WTC11 (cell line): ENCODE results near the gene COX6B2. TPM values are rescaled to one million over a fixed set of nuclear protein-coding genes. Genes with fewer than 3 reads are reported as not detected.
A peak's percentile ranks its signal among the peaks of the same experiment; 100 is the strongest.

ENCODE experiments used
- ATF6 ChIP-seq: sonication (generic); formaldehyde crosslinking; IDR thresholded peaks from 2 replicates; pipeline ENCODE4 v1.8.1; 2023; ENCODE audit warnings: mild to moderate bottlenecking, missing genetic modification reagents
- CBFB ChIP-seq: sonication (generic); formaldehyde crosslinking; IDR thresholded peaks from 2 replicates; pipeline ENCODE4 v1.8.1; 2022; ENCODE audit warnings: mild to moderate bottlenecking, low read depth, missing genetic modification reagents
- ERG ChIP-seq: fragments of 250-450 bp; sonication (Bioruptor Pico); IDR thresholded peaks from 2 replicates; pipeline ENCODE4 v1.8.0; 2021; ENCODE audit warnings: mild to moderate bottlenecking
- ESRRA ChIP-seq: sonication (generic); formaldehyde crosslinking; IDR thresholded peaks from 2 replicates; pipeline ENCODE4 v1.8.1; 2022; ENCODE audit warnings: mild to moderate bottlenecking, missing genetic modification reagents, borderline replicate concordance
- FOXJ3 ChIP-seq: sonication (generic); formaldehyde crosslinking; IDR thresholded peaks from 2 replicates; pipeline ENCODE4 v1.9.0; 2021; ENCODE audit warnings: missing genetic modification reagents, mild to moderate bottlenecking, borderline replicate concordance
- FOXP4 ChIP-seq: sonication (generic); formaldehyde crosslinking; IDR thresholded peaks from 2 replicates; pipeline ENCODE4 v1.8.0; 2022; ENCODE audit warnings: mild to moderate bottlenecking, missing genetic modification reagents
- IRF2 ChIP-seq: sonication (generic); formaldehyde crosslinking; IDR thresholded peaks from 2 replicates; pipeline ENCODE4 v1.8.0; 2022; ENCODE audit warnings: low read depth, missing genetic modification reagents, borderline replicate concordance
- NFYB ChIP-seq: sonication (generic); formaldehyde crosslinking; conservative IDR thresholded peaks from 2 replicates; pipeline ENCODE4 v1.8.0; 2022; ENCODE audit warnings: low read depth, missing genetic modification reagents
- NR1H2 ChIP-seq: sonication (generic); formaldehyde crosslinking; IDR thresholded peaks from 2 replicates; pipeline ENCODE4 v1.9.0; 2021; ENCODE audit warnings: mild to moderate bottlenecking, moderate library complexity, missing genetic modification reagents
- SMAD4 ChIP-seq: sonication (generic); formaldehyde crosslinking; IDR thresholded peaks from 2 replicates; pipeline ENCODE4 v1.8.0; 2022; ENCODE audit warnings: mild to moderate bottlenecking, missing genetic modification reagents
- SOX15 ChIP-seq: fragments of 250-450 bp; sonication (Bioruptor Pico); IDR thresholded peaks from 2 replicates; pipeline ENCODE4 v1.9.0; 2021; ENCODE audit warnings: mild to moderate bottlenecking
- TEAD1 ChIP-seq: sonication (generic); formaldehyde crosslinking; IDR thresholded peaks from 2 replicates; pipeline ENCODE4 v1.8.0; 2022; ENCODE audit warnings: mild to moderate bottlenecking, missing genetic modification reagents
- TEAD4 ChIP-seq: sonication (generic); formaldehyde crosslinking; IDR thresholded peaks from 2 replicates; pipeline ENCODE4 v1.8.0; 2022; ENCODE audit warnings: mild to moderate bottlenecking, missing genetic modification reagents
- ZMAT4 ChIP-seq: fragments of 250-450 bp; sonication (Bioruptor Pico); IDR thresholded peaks from 2 replicates; pipeline ENCODE4 v1.9.0; 2021; ENCODE audit warnings: mild to moderate bottlenecking
- ZNF138 ChIP-seq: sonication (generic); formaldehyde crosslinking; conservative IDR thresholded peaks from 2 replicates; pipeline ENCODE4 v1.8.1; 2022; ENCODE audit warnings: mild to moderate bottlenecking, moderate library complexity, missing genetic modification reagents
- ZNF263 ChIP-seq: sonication (generic); formaldehyde crosslinking; IDR thresholded peaks from 2 replicates; pipeline ENCODE4 v1.8.1; 2022; ENCODE audit warnings: low read depth, mild to moderate bottlenecking, moderate library complexity, missing genetic modification reagents
- ZNF317 ChIP-seq: sonication (generic); formaldehyde crosslinking; IDR thresholded peaks from 2 replicates; pipeline ENCODE4 v1.8.1; 2023; ENCODE audit warnings: low read depth, mild to moderate bottlenecking, moderate library complexity, missing genetic modification reagents, borderline replicate concordance
- ZNF532 ChIP-seq: fragments of 250-450 bp; sonication (Bioruptor Pico); IDR thresholded peaks from 2 replicates; pipeline ENCODE4 v1.9.0; 2021; ENCODE audit warnings: mild to moderate bottlenecking, borderline replicate concordance
- ZSCAN18 ChIP-seq: fragments of 250-450 bp; sonication (Bioruptor Pico); IDR thresholded peaks from 2 replicates; pipeline ENCODE4 v2.1.2; 2022; ENCODE audit warnings: mild to moderate bottlenecking, moderate library complexity
- total RNA-seq: library from RNA; stranded (reverse); gene quantifications from 3 replicates; pipeline ENCODE4 v1.2.3, GENCODE V29; 2021
- TF ChIP-seq, protein P1 (sequence below): sonication (generic); formaldehyde crosslinking; IDR thresholded peaks from 2 replicates; pipeline ENCODE4 v1.8.0; 2022; ENCODE audit warnings: mild to moderate bottlenecking, missing genetic modification reagents
- TF ChIP-seq, protein P2 (sequence below): sonication (generic); formaldehyde crosslinking; IDR thresholded peaks from 2 replicates; pipeline ENCODE4 v1.8.1; 2023; ENCODE audit warnings: mild to moderate bottlenecking, missing genetic modification reagents, moderate library complexity
- TF ChIP-seq, protein P3 (sequence below): sonication (generic); formaldehyde crosslinking; conservative IDR thresholded peaks from 2 replicates; pipeline ENCODE4 v1.8.1; 2022; ENCODE audit warnings: mild to moderate bottlenecking, missing genetic modification reagents

The COX6B2 gene
- total RNA-seq, 1 experiment from 2014 or later: 4.3 TPM

GRCh38 chr19:55385724-55386492 lies 31.4 kb upstream of the COX6B2 start, which contains the start of gene RPL28 (continued):
- TF ChIP-seq ZNF532 (CRISPR knock-in tag) (no peak), ATF6 (CRISPR knock-in tag) (no peak), SMAD4 (CRISPR knock-in tag) (peak; percentile 52; the same call in 1 of the 2 replicates), ERG (no peak), FOXP4 (CRISPR knock-in tag) (peak; percentile 54; the same call in 1 of the 2 replicates), FOXJ3 (no peak), ESRRA (CRISPR knock-in tag) (0 out of 2 replicates have a peak, but pooled peaks have one; percentile 35), TEAD1 (CRISPR knock-in tag) (peak; percentile 90), IRF2 (CRISPR knock-in tag) (no peak), CBFB (CRISPR knock-in tag) (no peak), ZNF317 (CRISPR knock-in tag) (no peak), ZNF138 (CRISPR knock-in tag) (no peak), SOX15 (CRISPR knock-in tag) (no peak), NR1H2 (0 out of 2 replicates have a peak, but pooled peaks have one; percentile 18), NFYB (peak; percentile 37), TEAD4 (CRISPR knock-in tag) (no peak), ZSCAN18 (CRISPR knock-in tag) (no peak), ZMAT4 (CRISPR knock-in tag) (peak; percentile 16; the same call in 1 of the 2 replicates), ZNF263 (no peak)
- TF ChIP-seq, protein P1, sequence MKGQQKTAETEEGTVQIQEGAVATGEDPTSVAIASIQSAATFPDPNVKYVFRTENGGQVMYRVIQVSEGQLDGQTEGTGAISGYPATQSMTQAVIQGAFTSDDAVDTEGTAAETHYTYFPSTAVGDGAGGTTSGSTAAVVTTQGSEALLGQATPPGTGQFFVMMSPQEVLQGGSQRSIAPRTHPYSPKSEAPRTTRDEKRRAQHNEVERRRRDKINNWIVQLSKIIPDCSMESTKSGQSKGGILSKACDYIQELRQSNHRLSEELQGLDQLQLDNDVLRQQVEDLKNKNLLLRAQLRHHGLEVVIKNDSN (CRISPR knock-in tag): peak; percentile 64
- TF ChIP-seq, protein P2, sequence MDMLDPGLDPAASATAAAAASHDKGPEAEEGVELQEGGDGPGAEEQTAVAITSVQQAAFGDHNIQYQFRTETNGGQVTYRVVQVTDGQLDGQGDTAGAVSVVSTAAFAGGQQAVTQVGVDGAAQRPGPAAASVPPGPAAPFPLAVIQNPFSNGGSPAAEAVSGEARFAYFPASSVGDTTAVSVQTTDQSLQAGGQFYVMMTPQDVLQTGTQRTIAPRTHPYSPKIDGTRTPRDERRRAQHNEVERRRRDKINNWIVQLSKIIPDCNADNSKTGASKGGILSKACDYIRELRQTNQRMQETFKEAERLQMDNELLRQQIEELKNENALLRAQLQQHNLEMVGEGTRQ (CRISPR knock-in tag): no peak
- TF ChIP-seq, protein P3, sequence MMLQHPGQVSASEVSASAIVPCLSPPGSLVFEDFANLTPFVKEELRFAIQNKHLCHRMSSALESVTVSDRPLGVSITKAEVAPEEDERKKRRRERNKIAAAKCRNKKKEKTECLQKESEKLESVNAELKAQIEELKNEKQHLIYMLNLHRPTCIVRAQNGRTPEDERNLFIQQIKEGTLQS (CRISPR knock-in tag): no peak
